ENCODE measurements around the gene AK5. TPM values are rescaled to one million over a fixed set of nuclear protein-coding genes. Genes with fewer than 3 reads are reported as not detected.

Gene AK5
- total and polyA plus RNA-seq, 2 experiments from 2014 or later: 8.8 to 12.2 TPM

DNA sequence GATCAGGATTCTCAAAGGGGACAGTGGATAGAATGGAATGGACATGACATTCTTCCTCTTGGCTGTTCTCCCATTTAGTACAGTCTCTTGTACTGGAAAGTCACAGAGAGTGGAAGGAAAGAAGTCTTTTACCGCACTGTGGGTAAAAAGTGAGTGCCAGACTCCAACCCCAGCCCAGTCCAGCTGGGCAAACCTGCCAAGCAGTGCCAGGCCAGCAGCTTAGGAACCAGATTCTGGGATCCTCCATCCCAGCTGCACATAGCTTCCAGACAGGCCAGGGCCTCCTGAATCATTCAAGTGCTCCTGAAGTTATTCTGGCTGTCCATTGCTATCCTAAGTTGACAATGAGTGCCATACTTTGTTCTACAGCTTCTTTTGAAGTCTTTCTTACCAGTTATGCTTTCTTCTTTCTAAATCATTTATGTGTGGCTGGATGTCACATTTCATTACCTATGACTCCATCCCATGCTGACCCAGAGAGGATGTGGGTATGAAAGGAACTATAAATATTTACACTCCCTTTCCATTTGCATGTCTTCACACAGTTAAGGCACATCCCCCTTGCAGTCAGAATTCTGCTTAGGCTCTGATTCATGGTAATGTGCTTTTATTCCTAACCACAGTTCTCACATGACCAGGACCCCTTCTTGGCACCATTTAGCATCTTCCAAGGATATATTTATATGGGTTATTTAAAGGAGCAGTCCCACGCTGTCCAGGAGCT is 88.9 kb downstream of the AK5 start:
- Mint-ChIP-seq H3K36me3 (ENCODE audit: low read depth) (no peaks in the 10 kb centered on the region), H3K4me1 (peaks cover 8% of the 10 kb centered on the region; the same call in 1 of the 3 replicates), H3K4me3 (no peak overlapping the region), H3K9me3 (no peaks in the 10 kb centered on the region), H3K27me3 (ENCODE audit: insufficient read depth, low read depth, poor library complexity) (no peaks in the 10 kb centered on the region), H3K27ac (no peak overlapping the region)
- no peaks in the 10 kb centered on the region for H3K36me3 ChIP-seq (ENCODE audit: insufficient read depth)
- no peaks in the 10 kb centered on the region for H3K4me1 ChIP-seq (ENCODE audit: insufficient read depth)
- no peaks in the 10 kb centered on the region for H3K79me2 ChIP-seq (replicated peaks; ENCODE audit: insufficient read depth)
- H3K4me3 ChIP-seq: no peak overlapping the region
- H3K4me2 ChIP-seq: no peak overlapping the region
- H2AFZ ChIP-seq: no peak overlapping the region
- ATAC-seq (no peak), DNase-seq (ENCODE audit: low spot score) (no peak)
- no peaks in the 10 kb centered on the region for H3F3A ChIP-seq (replicated peaks; ENCODE audit: low read depth)
- no peaks in the 10 kb centered on the region for H3K27me3 ChIP-seq (ENCODE audit: insufficient read depth)
- no peaks in the 10 kb centered on the region for H4K20me1 ChIP-seq (replicated peaks; ENCODE audit: insufficient read depth)
- no peak overlapping the region for H3K27ac ChIP-seq (ENCODE audit: low read depth)
- TF ChIP-seq POLR2AphosphoS5 (IDR thresholded peaks at IDR 0.05; ENCODE audit: low read depth): no peak
- no peaks in the 10 kb centered on the region for H3K9me2 ChIP-seq (ENCODE audit: insufficient read depth)

DNA sequence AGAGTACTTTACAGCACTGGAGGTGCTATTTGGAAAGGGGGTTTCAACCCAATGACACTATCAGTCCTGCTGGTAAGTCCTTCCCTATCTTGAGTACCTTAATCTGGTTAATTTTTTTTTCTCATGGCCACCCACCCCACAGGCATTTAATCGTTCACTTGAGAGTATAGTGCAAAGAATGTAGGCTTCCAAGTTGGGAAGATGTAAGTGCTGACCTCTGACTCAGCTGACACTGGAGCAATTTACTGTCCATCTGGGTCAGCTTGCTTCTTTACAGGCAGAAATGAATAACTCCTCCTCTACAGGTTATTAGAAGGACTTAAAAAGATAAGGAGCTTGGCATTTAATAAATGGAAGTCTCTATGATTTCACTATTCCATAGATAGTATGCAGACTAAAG is 89.6 kb downstream of the AK5 start:
- Mint-ChIP-seq H3K9me3 (no peaks in the 10 kb centered on the region), H3K27ac (no peak overlapping the region), H3K4me3 (no peak overlapping the region), H3K27me3 (ENCODE audit: insufficient read depth, low read depth, poor library complexity) (no peaks in the 10 kb centered on the region), H3K4me1 (peaks cover 8% of the 10 kb centered on the region; the same call in 1 of the 3 replicates), H3K36me3 (ENCODE audit: low read depth) (no peaks in the 10 kb centered on the region)
- no peak for DNase-seq (ENCODE audit: low spot score)
- H3K4me2 ChIP-seq: no peak overlapping the region
- no peak overlapping the region for H3K4me3 ChIP-seq
- no peaks in the 10 kb centered on the region for H3K9me2 ChIP-seq (ENCODE audit: insufficient read depth)
- H2AFZ ChIP-seq: no peak overlapping the region
- H3F3A ChIP-seq (replicated peaks; ENCODE audit: low read depth): no peaks in the 10 kb centered on the region
- H4K20me1 ChIP-seq (replicated peaks; ENCODE audit: insufficient read depth): no peaks in the 10 kb centered on the region
- no peak for ATAC-seq
- H3K79me2 ChIP-seq (replicated peaks; ENCODE audit: insufficient read depth): no peaks in the 10 kb centered on the region
- H3K36me3 ChIP-seq (ENCODE audit: insufficient read depth): no peaks in the 10 kb centered on the region
- no peaks in the 10 kb centered on the region for H3K4me1 ChIP-seq (ENCODE audit: insufficient read depth)
- H3K27me3 ChIP-seq (ENCODE audit: insufficient read depth): no peaks in the 10 kb centered on the region
- no peak overlapping the region for H3K27ac ChIP-seq (ENCODE audit: low read depth)
- TF ChIP-seq ZNF114 (CRISPR knock-in tag; IDR thresholded peaks at IDR 0.05) (no peak), EZH2 (IDR thresholded peaks at IDR 0.05; ENCODE audit: low read depth, unreplicated experiment) (no peak), POLR2AphosphoS5 (IDR thresholded peaks at IDR 0.05; ENCODE audit: low read depth) (no peak), EZH2phosphoT487 (IDR thresholded peaks at IDR 0.05; ENCODE audit: unreplicated experiment) (no peak), STAT1 (IDR thresholded peaks at IDR 0.05; ENCODE audit: unreplicated experiment) (no peak), NANOG (IDR thresholded peaks at IDR 0.05; ENCODE audit: borderline replicate concordance) (no peak), JUNB (IDR thresholded peaks at IDR 0.05; ENCODE audit: unreplicated experiment) (no peak)
- TF ChIP-seq, protein P1, sequence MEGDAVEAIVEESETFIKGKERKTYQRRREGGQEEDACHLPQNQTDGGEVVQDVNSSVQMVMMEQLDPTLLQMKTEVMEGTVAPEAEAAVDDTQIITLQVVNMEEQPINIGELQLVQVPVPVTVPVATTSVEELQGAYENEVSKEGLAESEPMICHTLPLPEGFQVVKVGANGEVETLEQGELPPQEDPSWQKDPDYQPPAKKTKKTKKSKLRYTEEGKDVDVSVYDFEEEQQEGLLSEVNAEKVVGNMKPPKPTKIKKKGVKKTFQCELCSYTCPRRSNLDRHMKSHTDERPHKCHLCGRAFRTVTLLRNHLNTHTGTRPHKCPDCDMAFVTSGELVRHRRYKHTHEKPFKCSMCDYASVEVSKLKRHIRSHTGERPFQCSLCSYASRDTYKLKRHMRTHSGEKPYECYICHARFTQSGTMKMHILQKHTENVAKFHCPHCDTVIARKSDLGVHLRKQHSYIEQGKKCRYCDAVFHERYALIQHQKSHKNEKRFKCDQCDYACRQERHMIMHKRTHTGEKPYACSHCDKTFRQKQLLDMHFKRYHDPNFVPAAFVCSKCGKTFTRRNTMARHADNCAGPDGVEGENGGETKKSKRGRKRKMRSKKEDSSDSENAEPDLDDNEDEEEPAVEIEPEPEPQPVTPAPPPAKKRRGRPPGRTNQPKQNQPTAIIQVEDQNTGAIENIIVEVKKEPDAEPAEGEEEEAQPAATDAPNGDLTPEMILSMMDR (conservative IDR thresholded peaks at IDR 0.05; ENCODE audit: low read depth in 2 of 2): no peak
- TF ChIP-seq, protein P2, sequence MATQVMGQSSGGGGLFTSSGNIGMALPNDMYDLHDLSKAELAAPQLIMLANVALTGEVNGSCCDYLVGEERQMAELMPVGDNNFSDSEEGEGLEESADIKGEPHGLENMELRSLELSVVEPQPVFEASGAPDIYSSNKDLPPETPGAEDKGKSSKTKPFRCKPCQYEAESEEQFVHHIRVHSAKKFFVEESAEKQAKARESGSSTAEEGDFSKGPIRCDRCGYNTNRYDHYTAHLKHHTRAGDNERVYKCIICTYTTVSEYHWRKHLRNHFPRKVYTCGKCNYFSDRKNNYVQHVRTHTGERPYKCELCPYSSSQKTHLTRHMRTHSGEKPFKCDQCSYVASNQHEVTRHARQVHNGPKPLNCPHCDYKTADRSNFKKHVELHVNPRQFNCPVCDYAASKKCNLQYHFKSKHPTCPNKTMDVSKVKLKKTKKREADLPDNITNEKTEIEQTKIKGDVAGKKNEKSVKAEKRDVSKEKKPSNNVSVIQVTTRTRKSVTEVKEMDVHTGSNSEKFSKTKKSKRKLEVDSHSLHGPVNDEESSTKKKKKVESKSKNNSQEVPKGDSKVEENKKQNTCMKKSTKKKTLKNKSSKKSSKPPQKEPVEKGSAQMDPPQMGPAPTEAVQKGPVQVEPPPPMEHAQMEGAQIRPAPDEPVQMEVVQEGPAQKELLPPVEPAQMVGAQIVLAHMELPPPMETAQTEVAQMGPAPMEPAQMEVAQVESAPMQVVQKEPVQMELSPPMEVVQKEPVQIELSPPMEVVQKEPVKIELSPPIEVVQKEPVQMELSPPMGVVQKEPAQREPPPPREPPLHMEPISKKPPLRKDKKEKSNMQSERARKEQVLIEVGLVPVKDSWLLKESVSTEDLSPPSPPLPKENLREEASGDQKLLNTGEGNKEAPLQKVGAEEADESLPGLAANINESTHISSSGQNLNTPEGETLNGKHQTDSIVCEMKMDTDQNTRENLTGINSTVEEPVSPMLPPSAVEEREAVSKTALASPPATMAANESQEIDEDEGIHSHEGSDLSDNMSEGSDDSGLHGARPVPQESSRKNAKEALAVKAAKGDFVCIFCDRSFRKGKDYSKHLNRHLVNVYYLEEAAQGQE (IDR thresholded peaks at IDR 0.05; ENCODE audit: unreplicated experiment): no peak
- TF ChIP-seq, protein P3, sequence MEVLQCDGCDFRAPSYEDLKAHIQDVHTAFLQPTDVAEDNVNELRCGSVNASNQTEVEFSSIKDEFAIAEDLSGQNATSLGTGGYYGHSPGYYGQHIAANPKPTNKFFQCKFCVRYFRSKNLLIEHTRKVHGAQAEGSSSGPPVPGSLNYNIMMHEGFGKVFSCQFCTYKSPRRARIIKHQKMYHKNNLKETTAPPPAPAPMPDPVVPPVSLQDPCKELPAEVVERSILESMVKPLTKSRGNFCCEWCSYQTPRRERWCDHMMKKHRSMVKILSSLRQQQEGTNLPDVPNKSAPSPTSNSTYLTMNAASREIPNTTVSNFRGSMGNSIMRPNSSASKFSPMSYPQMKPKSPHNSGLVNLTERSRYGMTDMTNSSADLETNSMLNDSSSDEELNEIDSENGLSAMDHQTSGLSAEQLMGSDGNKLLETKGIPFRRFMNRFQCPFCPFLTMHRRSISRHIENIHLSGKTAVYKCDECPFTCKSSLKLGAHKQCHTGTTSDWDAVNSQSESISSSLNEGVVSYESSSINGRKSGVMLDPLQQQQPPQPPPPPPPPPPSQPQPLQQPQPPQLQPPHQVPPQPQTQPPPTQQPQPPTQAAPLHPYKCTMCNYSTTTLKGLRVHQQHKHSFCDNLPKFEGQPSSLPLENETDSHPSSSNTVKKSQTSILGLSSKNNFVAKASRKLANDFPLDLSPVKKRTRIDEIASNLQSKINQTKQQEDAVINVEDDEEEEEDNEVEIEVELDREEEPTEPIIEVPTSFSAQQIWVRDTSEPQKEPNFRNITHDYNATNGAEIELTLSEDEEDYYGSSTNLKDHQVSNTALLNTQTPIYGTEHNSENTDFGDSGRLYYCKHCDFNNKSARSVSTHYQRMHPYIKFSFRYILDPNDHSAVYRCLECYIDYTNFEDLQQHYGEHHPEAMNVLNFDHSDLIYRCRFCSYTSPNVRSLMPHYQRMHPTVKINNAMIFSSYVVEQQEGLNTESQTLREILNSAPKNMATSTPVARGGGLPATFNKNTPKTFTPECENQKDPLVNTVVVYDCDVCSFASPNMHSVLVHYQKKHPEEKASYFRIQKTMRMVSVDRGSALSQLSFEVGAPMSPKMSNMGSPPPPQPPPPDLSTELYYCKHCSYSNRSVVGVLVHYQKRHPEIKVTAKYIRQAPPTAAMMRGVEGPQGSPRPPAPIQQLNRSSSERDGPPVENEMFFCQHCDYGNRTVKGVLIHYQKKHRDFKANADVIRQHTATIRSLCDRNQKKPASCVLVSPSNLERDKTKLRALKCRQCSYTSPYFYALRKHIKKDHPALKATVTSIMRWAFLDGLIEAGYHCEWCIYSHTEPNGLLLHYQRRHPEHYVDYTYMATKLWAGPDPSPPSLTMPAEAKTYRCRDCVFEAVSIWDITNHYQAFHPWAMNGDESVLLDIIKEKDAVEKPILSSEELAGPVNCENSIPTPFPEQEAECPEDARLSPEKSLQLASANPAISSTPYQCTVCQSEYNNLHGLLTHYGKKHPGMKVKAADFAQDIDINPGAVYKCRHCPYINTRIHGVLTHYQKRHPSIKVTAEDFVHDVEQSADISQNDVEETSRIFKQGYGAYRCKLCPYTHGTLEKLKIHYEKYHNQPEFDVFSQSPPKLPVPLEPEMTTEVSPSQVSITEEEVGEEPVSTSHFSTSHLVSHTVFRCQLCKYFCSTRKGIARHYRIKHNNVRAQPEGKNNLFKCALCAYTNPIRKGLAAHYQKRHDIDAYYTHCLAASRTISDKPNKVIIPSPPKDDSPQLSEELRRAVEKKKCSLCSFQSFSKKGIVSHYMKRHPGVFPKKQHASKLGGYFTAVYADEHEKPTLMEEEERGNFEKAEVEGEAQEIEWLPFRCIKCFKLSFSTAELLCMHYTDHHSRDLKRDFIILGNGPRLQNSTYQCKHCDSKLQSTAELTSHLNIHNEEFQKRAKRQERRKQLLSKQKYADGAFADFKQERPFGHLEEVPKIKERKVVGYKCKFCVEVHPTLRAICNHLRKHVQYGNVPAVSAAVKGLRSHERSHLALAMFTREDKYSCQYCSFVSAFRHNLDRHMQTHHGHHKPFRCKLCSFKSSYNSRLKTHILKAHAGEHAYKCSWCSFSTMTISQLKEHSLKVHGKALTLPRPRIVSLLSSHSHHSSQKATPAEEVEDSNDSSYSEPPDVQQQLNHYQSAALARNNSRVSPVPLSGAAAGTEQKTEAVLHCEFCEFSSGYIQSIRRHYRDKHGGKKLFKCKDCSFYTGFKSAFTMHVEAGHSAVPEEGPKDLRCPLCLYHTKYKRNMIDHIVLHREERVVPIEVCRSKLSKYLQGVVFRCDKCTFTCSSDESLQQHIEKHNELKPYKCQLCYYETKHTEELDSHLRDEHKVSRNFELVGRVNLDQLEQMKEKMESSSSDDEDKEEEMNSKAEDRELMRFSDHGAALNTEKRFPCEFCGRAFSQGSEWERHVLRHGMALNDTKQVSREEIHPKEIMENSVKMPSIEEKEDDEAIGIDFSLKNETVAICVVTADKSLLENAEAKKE (CRISPR knock-in tag; IDR thresholded peaks at IDR 0.05): no peak

Measured in GM23338 (cell line).